WERI-Rb-1 (cell line): ENCODE data around the gene DNM3.

Source experiments
- DNase-seq: peaks from one replicate; pipeline ENCODE4 v3.0.0-alpha.2; 2020
- H3K27ac ChIP-seq: fragments of 250-450 bp; sonication (Bioruptor Pico); 2 replicates; pipeline ENCODE4 v1.5.1; 2020; ENCODE audit warnings: mild to moderate bottlenecking, moderate library complexity
- H3K27me3 ChIP-seq: fragments of 250-450 bp; sonication (Bioruptor Pico); 2 replicates; pipeline ENCODE4 v1.5.1; 2021; ENCODE audit warnings: mild to moderate bottlenecking, low read depth, moderate library complexity; ENCODE audit not compliant: insufficient read depth, severe bottlenecking
- H3K36me3 ChIP-seq: fragments of 250-450 bp; sonication (Bioruptor Pico); 2 replicates; pipeline ENCODE4 v1.5.1; 2020; ENCODE audit warnings: mild to moderate bottlenecking, moderate library complexity
- H3K4me3 ChIP-seq: 2 replicates; pipeline ENCODE4 v1.5.1; 2011; ENCODE audit warnings: low read depth, mild to moderate bottlenecking, control low read depth, low read length
- H3K9me3 ChIP-seq: fragments of 250-450 bp; sonication (Bioruptor Pico); 2 replicates; pipeline ENCODE4 v1.5.1; 2021; ENCODE audit warnings: mild to moderate bottlenecking, moderate library complexity; ENCODE audit not compliant: severe bottlenecking
- TF ChIP-seq, protein P1 (sequence below): IDR thresholded peaks from 2 replicates; pipeline ENCODE4 v1.5.1; 2011; ENCODE audit warnings: low read depth, mild to moderate bottlenecking, control low read depth, inconsistent platforms, low read length

The DNM3 gene

GRCh38 chr1:172381946-172382345, 540.6 kb downstream of the DNM3 start:
- Histone ChIP-seq H3K27ac (no peak overlapping the region), H3K9me3 (no peaks in the 10 kb centered on the region), H3K27me3 (no peaks in the 10 kb centered on the region), H3K36me3 (no peaks in the 10 kb centered on the region), H3K4me3 (no peak overlapping the region)
- TF ChIP-seq, protein P1, sequence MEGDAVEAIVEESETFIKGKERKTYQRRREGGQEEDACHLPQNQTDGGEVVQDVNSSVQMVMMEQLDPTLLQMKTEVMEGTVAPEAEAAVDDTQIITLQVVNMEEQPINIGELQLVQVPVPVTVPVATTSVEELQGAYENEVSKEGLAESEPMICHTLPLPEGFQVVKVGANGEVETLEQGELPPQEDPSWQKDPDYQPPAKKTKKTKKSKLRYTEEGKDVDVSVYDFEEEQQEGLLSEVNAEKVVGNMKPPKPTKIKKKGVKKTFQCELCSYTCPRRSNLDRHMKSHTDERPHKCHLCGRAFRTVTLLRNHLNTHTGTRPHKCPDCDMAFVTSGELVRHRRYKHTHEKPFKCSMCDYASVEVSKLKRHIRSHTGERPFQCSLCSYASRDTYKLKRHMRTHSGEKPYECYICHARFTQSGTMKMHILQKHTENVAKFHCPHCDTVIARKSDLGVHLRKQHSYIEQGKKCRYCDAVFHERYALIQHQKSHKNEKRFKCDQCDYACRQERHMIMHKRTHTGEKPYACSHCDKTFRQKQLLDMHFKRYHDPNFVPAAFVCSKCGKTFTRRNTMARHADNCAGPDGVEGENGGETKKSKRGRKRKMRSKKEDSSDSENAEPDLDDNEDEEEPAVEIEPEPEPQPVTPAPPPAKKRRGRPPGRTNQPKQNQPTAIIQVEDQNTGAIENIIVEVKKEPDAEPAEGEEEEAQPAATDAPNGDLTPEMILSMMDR = no peak
- no peak for DNase-seq

DNA sequence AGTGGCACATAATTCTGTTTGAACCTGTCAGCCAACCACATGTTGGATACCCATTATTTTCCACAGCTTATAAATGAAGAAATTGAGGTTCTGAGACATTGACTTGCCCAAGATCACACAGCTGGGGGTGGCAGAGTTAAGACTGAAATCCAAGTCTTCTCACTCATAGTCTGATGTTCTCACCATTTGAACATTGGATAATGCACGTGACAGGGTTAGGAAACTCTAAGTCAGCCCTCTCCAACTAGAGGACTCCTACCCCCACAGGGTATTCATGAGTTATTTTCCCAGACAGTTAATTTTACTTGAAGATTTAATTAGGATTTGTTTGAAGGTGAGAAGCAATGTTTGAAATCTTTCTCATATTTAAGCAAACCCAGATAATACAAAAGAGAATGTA, 541.1 kb downstream of the DNM3 start:
- DNase-seq = no peak
- Histone ChIP-seq H3K36me3 (no peaks in the 10 kb centered on the region), H3K27me3 (no peaks in the 10 kb centered on the region), H3K4me3 (no peak overlapping the region), H3K9me3 (no peaks in the 10 kb centered on the region), H3K27ac (no peak overlapping the region)
- TF ChIP-seq, protein P1 = no peak

GRCh38 chr1:172382990-172383389, 541.7 kb downstream of the DNM3 start:
- no peaks in the 10 kb centered on the region for H3K36me3 ChIP-seq
- no peak for DNase-seq
- no peak overlapping the region for H3K4me3 ChIP-seq
- H3K27ac ChIP-seq = no peak overlapping the region
- H3K9me3 ChIP-seq = no peaks in the 10 kb centered on the region
- H3K27me3 ChIP-seq = no peaks in the 10 kb centered on the region
- TF ChIP-seq, protein P1 = no peak

GRCh38 chr1:172383536-172383935, 542.2 kb downstream of the DNM3 start:
- H3K27me3 ChIP-seq = no peaks in the 10 kb centered on the region
- no peak overlapping the region for H3K4me3 ChIP-seq
- no peak overlapping the region for H3K27ac ChIP-seq
- H3K9me3 ChIP-seq = no peaks in the 10 kb centered on the region
- H3K36me3 ChIP-seq = no peaks in the 10 kb centered on the region
- DNase-seq = no peak
- TF ChIP-seq, protein P1 = no peak

GRCh38 chr1:172384656-172385055, 543.4 kb downstream of the DNM3 start:
- no peak for DNase-seq
- Histone ChIP-seq H3K4me3 (no peak overlapping the region), H3K27me3 (no peaks in the 10 kb centered on the region), H3K9me3 (no peaks in the 10 kb centered on the region), H3K36me3 (no peaks in the 10 kb centered on the region), H3K27ac (no peak overlapping the region)
- TF ChIP-seq, protein P1 = no peak

- H3K36me3 ChIP-seq = no peaks in the 10 kb centered on the region
- H3K27ac ChIP-seq = no peak overlapping the region
Measured at GRCh38 chr1:172386046-172386445, 544.7 kb downstream of the DNM3 start.

More at GRCh38 chr1:172386046-172386445, 544.7 kb downstream of the DNM3 start:
- TF ChIP-seq, protein P1 = no peak
- Histone ChIP-seq H3K27me3 (no peaks in the 10 kb centered on the region), H3K9me3 (no peaks in the 10 kb centered on the region), H3K4me3 (no peak overlapping the region)
- no peak for DNase-seq
